ENCODE data around the gene HOXB2. TPM values are rescaled to one million over a fixed set of nuclear protein-coding genes. Genes with fewer than 3 reads are reported as not detected.

The HOXB2 gene
- total and polyA plus RNA-seq, 9 of the 15 experiments (the other 6 are each of a cell fraction or from before 2014, with no cell fraction given) = 2.1 to 97.7 (median 21.2) TPM

GRCh38 chr17:48578616-48579470, 33.9 kb upstream of the HOXB2 start (continued):
- TF ChIP-seq PRMT5 (CRISPR knock-in tag; IDR thresholded peaks at IDR 0.05) (no peak), SRSF9 (IDR thresholded peaks at IDR 0.05; ENCODE audit: borderline replicate concordance, low read depth, low read length) (no peak), POLR3G (IDR thresholded peaks at IDR 0.05; ENCODE audit: extremely low read depth, insufficient read length, insufficient replicate concordance) (no peak), PRPF4 (IDR thresholded peaks at IDR 0.05; ENCODE audit: insufficient read depth, low read depth, low read length, poor library complexity, severe bottlenecking) (no peak), EWSR1 (IDR thresholded peaks at IDR 0.05; ENCODE audit: borderline replicate concordance, low read depth, partially characterized antibody) (no peak), HLTF (IDR thresholded peaks at IDR 0.05) (no peak), HMG20A (CRISPR knock-in tag; conservative IDR thresholded peaks at IDR 0.05) (no peak), MTA3 (IDR thresholded peaks at IDR 0.05; ENCODE audit: borderline replicate concordance) (0 out of 2 replicates have a peak, but pooled peaks have one; percentile 43), HDGF (IDR thresholded peaks at IDR 0.05) (no peak), CBX2 (IDR thresholded peaks at IDR 0.05; ENCODE audit: insufficient read depth, low read length, poor library complexity, severe bottlenecking) (no peak), ADNP (tag; IDR thresholded peaks at IDR 0.05) (no peak), SRF (CRISPR knock-in tag; IDR thresholded peaks at IDR 0.05) (no peak), ZNF830 (CRISPR knock-in tag; IDR thresholded peaks at IDR 0.05) (no peak), SUPT5H (IDR thresholded peaks at IDR 0.05) (peak; percentile 38), PHTF2 (CRISPR knock-in tag; IDR thresholded peaks at IDR 0.05) (no peak), E2F3 (CRISPR knock-in tag; IDR thresholded peaks at IDR 0.05) (0 out of 2 replicates have a peak, but pooled peaks have one; percentile 24), NFRKB (IDR thresholded peaks at IDR 0.05; ENCODE audit: low read depth) (peak; percentile 62; the same call in 1 of the 2 replicates), ZNF384 (IDR thresholded peaks at IDR 0.05; ENCODE audit: low read depth, low read length) (no peak)
- TF ChIP-seq, protein P1, sequence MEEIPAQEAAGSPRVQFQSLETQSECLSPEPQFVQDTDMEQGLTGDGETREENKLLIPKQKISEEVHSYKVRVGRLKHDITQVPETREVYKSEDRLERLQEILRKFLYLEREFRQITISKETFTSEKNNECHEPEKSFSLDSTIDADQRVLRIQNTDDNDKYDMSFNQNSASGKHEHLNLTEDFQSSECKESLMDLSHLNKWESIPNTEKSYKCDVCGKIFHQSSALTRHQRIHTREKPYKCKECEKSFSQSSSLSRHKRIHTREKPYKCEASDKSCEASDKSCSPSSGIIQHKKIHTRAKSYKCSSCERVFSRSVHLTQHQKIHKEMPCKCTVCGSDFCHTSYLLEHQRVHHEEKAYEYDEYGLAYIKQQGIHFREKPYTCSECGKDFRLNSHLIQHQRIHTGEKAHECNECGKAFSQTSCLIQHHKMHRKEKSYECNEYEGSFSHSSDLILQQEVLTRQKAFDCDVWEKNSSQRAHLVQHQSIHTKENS (CRISPR knock-in tag; IDR thresholded peaks at IDR 0.05) = no peak
- TF ChIP-seq, protein P2, sequence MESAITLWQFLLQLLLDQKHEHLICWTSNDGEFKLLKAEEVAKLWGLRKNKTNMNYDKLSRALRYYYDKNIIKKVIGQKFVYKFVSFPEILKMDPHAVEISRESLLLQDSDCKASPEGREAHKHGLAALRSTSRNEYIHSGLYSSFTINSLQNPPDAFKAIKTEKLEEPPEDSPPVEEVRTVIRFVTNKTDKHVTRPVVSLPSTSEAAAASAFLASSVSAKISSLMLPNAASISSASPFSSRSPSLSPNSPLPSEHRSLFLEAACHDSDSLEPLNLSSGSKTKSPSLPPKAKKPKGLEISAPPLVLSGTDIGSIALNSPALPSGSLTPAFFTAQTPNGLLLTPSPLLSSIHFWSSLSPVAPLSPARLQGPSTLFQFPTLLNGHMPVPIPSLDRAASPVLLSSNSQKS (CRISPR knock-in tag; IDR thresholded peaks at IDR 0.05) = no peak
- TF ChIP-seq, protein P3, sequence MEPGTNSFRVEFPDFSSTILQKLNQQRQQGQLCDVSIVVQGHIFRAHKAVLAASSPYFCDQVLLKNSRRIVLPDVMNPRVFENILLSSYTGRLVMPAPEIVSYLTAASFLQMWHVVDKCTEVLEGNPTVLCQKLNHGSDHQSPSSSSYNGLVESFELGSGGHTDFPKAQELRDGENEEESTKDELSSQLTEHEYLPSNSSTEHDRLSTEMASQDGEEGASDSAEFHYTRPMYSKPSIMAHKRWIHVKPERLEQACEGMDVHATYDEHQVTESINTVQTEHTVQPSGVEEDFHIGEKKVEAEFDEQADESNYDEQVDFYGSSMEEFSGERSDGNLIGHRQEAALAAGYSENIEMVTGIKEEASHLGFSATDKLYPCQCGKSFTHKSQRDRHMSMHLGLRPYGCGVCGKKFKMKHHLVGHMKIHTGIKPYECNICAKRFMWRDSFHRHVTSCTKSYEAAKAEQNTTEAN (CRISPR knock-in tag; IDR thresholded peaks at IDR 0.05) = no peak
- TF ChIP-seq, protein P4, sequence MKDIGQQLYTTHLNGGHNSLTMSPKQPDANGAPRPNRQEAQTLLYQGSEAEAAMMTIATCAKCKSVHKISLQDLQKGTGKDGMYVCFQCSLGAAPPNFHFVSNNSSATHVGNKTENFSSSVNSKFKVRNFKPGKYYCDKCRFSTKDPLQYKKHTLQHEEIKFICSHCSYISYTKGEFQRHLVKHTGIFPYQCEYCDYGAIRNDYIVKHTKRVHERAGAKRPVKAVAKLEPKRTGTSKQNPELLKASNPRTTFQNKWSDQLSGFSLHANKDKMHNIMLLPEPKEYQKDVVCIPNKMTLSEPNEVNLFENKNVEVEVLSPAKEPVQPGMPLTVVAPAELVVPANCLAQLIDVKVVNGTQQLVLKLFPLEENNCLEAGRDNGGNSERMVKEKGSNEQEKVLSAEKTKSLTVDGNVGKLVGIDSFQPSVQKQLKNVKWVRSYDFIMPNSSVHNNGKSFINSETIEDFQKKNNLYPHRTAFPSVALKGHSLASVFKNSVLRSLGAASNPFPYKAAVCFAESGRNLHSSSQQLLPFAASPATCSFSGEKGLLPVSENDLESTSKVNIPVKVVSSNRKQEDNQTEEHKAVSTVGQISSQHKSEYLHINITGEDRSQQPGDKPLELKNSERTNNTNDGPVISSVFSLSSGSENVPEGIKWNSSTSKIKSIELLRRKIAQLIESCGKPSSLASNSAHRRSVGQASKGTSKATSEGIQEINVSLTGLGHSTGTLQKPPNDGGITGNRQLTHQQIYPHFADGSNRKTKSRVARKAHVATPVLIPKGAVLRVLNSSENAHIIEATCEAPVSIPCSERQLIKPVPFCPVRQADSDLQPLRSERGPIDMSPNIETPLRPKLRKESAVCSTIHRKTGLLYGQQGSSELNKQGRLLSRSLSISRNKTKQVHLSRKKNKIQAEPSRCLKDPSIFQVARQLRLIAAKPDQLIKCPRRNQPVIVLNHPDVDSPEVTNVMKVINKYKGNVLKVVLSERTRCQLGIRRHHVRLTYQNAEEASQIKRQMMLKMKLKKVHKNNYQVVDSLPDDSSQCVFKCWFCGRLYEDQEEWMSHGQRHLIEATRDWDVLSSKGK (CRISPR knock-in tag; IDR thresholded peaks at IDR 0.05) = no peak
